Keratinocyte (primary cell): Measurements from ENCODE around the gene ZRANB1.

Experiments
- EZH2 ChIP-seq: IDR thresholded peaks from one replicate; pipeline ENCODE4 v1.6.1; 2012; ENCODE audit warnings: inconsistent platforms, mild to moderate bottlenecking, low read length, moderate library complexity
- TF ChIP-seq, protein P1 (sequence below), 3 experiments: IDR thresholded peaks in 1 of 3; conservative IDR thresholded peaks in 1 of 3; optimal IDR thresholded peaks in 1 of 3; 2 replicates in 2 of 3; 3 replicates in 1 of 3; pipeline versions ENCODE3 to v1.5.1; 2011; ENCODE audit warnings: low read length in 3 of 3, mild to moderate bottlenecking in 3 of 3, moderate library complexity in 2 of 3, control low read depth in 1 of 3, inconsistent platforms in 1 of 3; ENCODE audit not compliant: insufficient read depth in 2 of 3; ENCODE audit errors: extremely low read depth in 1 of 3

DNA sequence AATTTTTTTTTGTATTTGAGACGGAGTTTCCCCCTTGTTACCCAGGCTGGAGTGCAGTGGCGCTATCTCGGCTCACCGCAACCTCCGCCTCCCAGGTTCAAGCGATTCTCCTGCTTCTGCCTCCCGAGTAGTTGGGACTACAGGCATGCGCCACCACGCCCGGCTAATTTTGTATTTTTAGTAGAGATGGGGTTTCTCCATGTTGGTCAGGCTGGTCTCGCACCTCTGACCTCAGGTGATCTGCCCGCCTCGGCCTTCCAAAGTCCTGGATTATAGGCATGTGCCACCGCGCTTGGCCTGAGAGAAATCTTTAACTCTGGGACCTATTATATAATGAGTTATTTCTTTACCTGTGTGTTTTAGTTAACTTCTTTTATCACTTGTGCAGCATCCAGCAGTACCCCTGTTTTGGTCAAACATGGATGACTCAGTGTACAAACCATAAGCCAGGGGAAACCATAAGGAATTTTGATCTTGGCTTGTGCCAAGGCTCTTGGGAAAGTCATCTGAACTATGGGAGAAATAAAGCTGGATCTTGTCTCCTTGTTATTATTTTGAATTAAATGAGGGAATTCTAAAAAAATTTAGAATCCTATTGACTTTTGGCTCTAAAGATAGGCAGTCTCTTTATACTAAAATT is 23.6 kb upstream of the ZRANB1 start:
- TF ChIP-seq, protein P1, sequence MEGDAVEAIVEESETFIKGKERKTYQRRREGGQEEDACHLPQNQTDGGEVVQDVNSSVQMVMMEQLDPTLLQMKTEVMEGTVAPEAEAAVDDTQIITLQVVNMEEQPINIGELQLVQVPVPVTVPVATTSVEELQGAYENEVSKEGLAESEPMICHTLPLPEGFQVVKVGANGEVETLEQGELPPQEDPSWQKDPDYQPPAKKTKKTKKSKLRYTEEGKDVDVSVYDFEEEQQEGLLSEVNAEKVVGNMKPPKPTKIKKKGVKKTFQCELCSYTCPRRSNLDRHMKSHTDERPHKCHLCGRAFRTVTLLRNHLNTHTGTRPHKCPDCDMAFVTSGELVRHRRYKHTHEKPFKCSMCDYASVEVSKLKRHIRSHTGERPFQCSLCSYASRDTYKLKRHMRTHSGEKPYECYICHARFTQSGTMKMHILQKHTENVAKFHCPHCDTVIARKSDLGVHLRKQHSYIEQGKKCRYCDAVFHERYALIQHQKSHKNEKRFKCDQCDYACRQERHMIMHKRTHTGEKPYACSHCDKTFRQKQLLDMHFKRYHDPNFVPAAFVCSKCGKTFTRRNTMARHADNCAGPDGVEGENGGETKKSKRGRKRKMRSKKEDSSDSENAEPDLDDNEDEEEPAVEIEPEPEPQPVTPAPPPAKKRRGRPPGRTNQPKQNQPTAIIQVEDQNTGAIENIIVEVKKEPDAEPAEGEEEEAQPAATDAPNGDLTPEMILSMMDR (optimal IDR thresholded peaks at IDR 0.05 in 1 of 3, IDR thresholded peaks at IDR 0.05 in 1 of 3, conservative IDR thresholded peaks at IDR 0.05 in 1 of 3; ENCODE audit: extremely low read depth in 1 of 3, insufficient read depth in 2 of 3, low read length in 3 of 3): no peak
- TF ChIP-seq EZH2: no peak
